HepG2 (cell line): ENCODE measurements around the gene MBD4. TPM values are rescaled to one million over a fixed set of nuclear protein-coding genes. Genes with fewer than 3 reads are reported as not detected.

ENCODE experiments used
- FOXP4 ChIP-seq: sonication (generic); formaldehyde crosslinking; IDR thresholded peaks from 2 replicates; pipeline ENCODE4 v1.4.0; 2020; ENCODE audit warnings: missing genetic modification reagents
- GATAD2A ChIP-seq: IDR thresholded peaks from 2 replicates; pipeline ENCODE4 v1.6.1; 2016
- HNF4G ChIP-seq, 2 experiments: sonication (generic) in 1 of 2; formaldehyde crosslinking in 1 of 2; IDR thresholded peaks; 2 replicates each; pipeline versions ENCODE4 v1.4.0 to v1.6.1; 2011 to 2020; ENCODE audit warnings: borderline replicate concordance in 2 of 2, low read depth in 2 of 2, mild to moderate bottlenecking in 2 of 2, low read length in 1 of 2, missing genetic modification reagents in 1 of 2, moderate library complexity in 1 of 2
- RARA ChIP-seq: IDR thresholded peaks from 2 replicates; pipeline ENCODE4 v1.6.1; 2016; ENCODE audit warnings: missing genetic modification reagents, missing compliant biosample characterization
- RXRB ChIP-seq: IDR thresholded peaks from 2 replicates; pipeline ENCODE4 v1.6.1; 2016; ENCODE audit warnings: borderline replicate concordance, missing genetic modification reagents, missing compliant biosample characterization
- SALL1 ChIP-seq: sonication (generic); formaldehyde crosslinking; IDR thresholded peaks from 2 replicates; pipeline ENCODE4 v1.8.0; 2022; ENCODE audit warnings: mild to moderate bottlenecking, missing genetic modification reagents
- SIX4 ChIP-seq: sonication (generic); formaldehyde crosslinking; IDR thresholded peaks from 2 replicates; pipeline ENCODE4 v1.4.0; 2020; ENCODE audit warnings: missing genetic modification reagents
- STAG1 ChIP-seq: sonication (generic); formaldehyde crosslinking; IDR thresholded peaks from 2 replicates; pipeline ENCODE4 v1.4.0; 2020; ENCODE audit warnings: missing genetic modification reagents
- TBX2 ChIP-seq: sonication (generic); formaldehyde crosslinking; IDR thresholded peaks from 2 replicates; pipeline ENCODE4 v1.5.0; 2020; ENCODE audit warnings: missing genetic modification reagents, mild to moderate bottlenecking, borderline replicate concordance
- TEAD3 ChIP-seq: optimal IDR thresholded peaks from 2 replicates; pipeline ENCODE3; 2016; ENCODE audit warnings: borderline replicate concordance
- ZFX ChIP-seq: sonication (generic); formaldehyde crosslinking; IDR thresholded peaks from 2 replicates; pipeline ENCODE4 v1.4.0; 2020; ENCODE audit warnings: mild to moderate bottlenecking, low read depth, missing genetic modification reagents, moderate library complexity
- ZNF788 ChIP-seq: sonication (generic); formaldehyde crosslinking; IDR thresholded peaks from 2 replicates; pipeline ENCODE4 v1.5.0; 2020; ENCODE audit warnings: mild to moderate bottlenecking, missing genetic modification reagents, borderline replicate concordance
- ZSCAN22 ChIP-seq: sonication (generic); formaldehyde crosslinking; IDR thresholded peaks from 2 replicates; pipeline ENCODE4 v1.4.0; 2020; ENCODE audit warnings: mild to moderate bottlenecking, missing genetic modification reagents
- polyA plus RNA-seq, 8 experiments: library from polyadenylated mRNA; depleted of rRNA in 3 of 8; stranded (reverse) in 7 of 8; unstranded in 1 of 8; fragments of >200 nt; fragmentation: Illumina TruSeq in 4 of 8; extraction: Trizol in 4 of 8; gene quantifications; 2 replicates each; pipeline versions ENCODE4 v1.2.1 to v1.2.3, GENCODE V29; 2011 to 2016; ENCODE audit warnings: low read depth in 4 of 8, missing spikeins in 1 of 8, mixed read lengths in 1 of 8; ENCODE audit not compliant: insufficient read depth in 1 of 8
- total RNA-seq, 5 experiments: library from RNA; depleted of rRNA; stranded (reverse); fragments of >200 nt; fragmentation: Illumina TruSeq; extraction: Trizol; gene quantifications; 2 replicates each; pipeline ENCODE4 v1.2.3, GENCODE V29; 2016; ENCODE audit warnings: low read depth in 1 of 5
- TF ChIP-seq, protein P1 (sequence below): sonication (generic); formaldehyde crosslinking; conservative IDR thresholded peaks from 2 replicates; pipeline ENCODE4 v1.4.0; 2020; ENCODE audit warnings: mild to moderate bottlenecking, missing genetic modification reagents, moderate library complexity
- TF ChIP-seq, protein P2 (sequence below): sonication (generic); formaldehyde crosslinking; IDR thresholded peaks from 2 replicates; pipeline ENCODE4 v1.5.1; 2020; ENCODE audit warnings: mild to moderate bottlenecking, missing genetic modification reagents, moderate library complexity
- TF ChIP-seq, protein P3 (sequence below): sonication (generic); formaldehyde crosslinking; IDR thresholded peaks from 2 replicates; pipeline ENCODE4 v1.4.0; 2020; ENCODE audit warnings: missing genetic modification reagents, borderline replicate concordance

The MBD4 gene
- total and polyA plus RNA-seq, 2 of the 13 experiments (the other 11 are each of a cell fraction or from before 2014, with no cell fraction given) = 14.9 to 25.3 TPM

GRCh38 chr3:129393760-129394564 is 45.8 kb downstream of the MBD4 start (continued):
- TF ChIP-seq, protein P1, sequence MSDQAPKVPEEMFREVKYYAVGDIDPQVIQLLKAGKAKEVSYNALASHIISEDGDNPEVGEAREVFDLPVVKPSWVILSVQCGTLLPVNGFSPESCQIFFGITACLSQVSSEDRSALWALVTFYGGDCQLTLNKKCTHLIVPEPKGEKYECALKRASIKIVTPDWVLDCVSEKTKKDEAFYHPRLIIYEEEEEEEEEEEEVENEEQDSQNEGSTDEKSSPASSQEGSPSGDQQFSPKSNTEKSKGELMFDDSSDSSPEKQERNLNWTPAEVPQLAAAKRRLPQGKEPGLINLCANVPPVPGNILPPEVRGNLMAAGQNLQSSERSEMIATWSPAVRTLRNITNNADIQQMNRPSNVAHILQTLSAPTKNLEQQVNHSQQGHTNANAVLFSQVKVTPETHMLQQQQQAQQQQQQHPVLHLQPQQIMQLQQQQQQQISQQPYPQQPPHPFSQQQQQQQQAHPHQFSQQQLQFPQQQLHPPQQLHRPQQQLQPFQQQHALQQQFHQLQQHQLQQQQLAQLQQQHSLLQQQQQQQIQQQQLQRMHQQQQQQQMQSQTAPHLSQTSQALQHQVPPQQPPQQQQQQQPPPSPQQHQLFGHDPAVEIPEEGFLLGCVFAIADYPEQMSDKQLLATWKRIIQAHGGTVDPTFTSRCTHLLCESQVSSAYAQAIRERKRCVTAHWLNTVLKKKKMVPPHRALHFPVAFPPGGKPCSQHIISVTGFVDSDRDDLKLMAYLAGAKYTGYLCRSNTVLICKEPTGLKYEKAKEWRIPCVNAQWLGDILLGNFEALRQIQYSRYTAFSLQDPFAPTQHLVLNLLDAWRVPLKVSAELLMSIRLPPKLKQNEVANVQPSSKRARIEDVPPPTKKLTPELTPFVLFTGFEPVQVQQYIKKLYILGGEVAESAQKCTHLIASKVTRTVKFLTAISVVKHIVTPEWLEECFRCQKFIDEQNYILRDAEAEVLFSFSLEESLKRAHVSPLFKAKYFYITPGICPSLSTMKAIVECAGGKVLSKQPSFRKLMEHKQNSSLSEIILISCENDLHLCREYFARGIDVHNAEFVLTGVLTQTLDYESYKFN (CRISPR knock-in tag) = peak; percentile 57
- TF ChIP-seq FOXP4 (CRISPR knock-in tag) = peak; percentile 44
- TF ChIP-seq RXRB = peak; percentile 37; the same call in 1 of the 2 replicates
- TF ChIP-seq STAG1 (CRISPR knock-in tag) = peak; percentile 7; the same call in 1 of the 2 replicates
- TF ChIP-seq HNF4G (IDR thresholded peaks at IDR 0.05; ENCODE audit: borderline replicate concordance, low read depth, low read length) = peak; percentile 75
- TF ChIP-seq HNF4G (CRISPR knock-in tag; IDR thresholded peaks at IDR 0.05; ENCODE audit: borderline replicate concordance, low read depth) = peak; percentile 36; the same call in 1 of the 2 replicates
- 0 out of 2 replicates have a peak, but pooled peaks have one; percentile 18 for TF ChIP-seq RARA (CRISPR knock-in tag)
- 0 out of 2 replicates have a peak, but pooled peaks have one; percentile 12 for TF ChIP-seq SIX4 (CRISPR knock-in tag)
- TF ChIP-seq TBX2 (CRISPR knock-in tag) = 0 out of 2 replicates have a peak, but pooled peaks have one; percentile 49
- TF ChIP-seq, protein P2, sequence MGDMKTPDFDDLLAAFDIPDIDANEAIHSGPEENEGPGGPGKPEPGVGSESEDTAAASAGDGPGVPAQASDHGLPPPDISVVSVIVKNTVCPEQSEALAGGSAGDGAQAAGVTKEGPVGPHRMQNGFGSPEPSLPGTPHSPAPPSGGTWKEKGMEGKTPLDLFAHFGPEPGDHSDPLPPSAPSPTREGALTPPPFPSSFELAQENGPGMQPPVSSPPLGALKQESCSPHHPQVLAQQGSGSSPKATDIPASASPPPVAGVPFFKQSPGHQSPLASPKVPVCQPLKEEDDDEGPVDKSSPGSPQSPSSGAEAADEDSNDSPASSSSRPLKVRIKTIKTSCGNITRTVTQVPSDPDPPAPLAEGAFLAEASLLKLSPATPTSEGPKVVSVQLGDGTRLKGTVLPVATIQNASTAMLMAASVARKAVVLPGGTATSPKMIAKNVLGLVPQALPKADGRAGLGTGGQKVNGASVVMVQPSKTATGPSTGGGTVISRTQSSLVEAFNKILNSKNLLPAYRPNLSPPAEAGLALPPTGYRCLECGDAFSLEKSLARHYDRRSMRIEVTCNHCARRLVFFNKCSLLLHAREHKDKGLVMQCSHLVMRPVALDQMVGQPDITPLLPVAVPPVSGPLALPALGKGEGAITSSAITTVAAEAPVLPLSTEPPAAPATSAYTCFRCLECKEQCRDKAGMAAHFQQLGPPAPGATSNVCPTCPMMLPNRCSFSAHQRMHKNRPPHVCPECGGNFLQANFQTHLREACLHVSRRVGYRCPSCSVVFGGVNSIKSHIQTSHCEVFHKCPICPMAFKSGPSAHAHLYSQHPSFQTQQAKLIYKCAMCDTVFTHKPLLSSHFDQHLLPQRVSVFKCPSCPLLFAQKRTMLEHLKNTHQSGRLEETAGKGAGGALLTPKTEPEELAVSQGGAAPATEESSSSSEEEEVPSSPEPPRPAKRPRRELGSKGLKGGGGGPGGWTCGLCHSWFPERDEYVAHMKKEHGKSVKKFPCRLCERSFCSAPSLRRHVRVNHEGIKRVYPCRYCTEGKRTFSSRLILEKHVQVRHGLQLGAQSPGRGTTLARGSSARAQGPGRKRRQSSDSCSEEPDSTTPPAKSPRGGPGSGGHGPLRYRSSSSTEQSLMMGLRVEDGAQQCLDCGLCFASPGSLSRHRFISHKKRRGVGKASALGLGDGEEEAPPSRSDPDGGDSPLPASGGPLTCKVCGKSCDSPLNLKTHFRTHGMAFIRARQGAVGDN (CRISPR knock-in tag) = peak; percentile 80
- peak; percentile 13 for TF ChIP-seq TEAD3
- peak; percentile 38; the same call in 1 of the 2 replicates for TF ChIP-seq GATAD2A (CRISPR knock-in tag)
- TF ChIP-seq SALL1 (CRISPR knock-in tag) = peak; percentile 53; the same call in 1 of the 2 replicates
- peak; percentile 93 for TF ChIP-seq ZSCAN22 (CRISPR knock-in tag)
- TF ChIP-seq ZFX (CRISPR knock-in tag) = peak; percentile 56
- peak; percentile 32; the same call in 1 of the 2 replicates for TF ChIP-seq ZNF788 (CRISPR knock-in tag)
- TF ChIP-seq, protein P3, sequence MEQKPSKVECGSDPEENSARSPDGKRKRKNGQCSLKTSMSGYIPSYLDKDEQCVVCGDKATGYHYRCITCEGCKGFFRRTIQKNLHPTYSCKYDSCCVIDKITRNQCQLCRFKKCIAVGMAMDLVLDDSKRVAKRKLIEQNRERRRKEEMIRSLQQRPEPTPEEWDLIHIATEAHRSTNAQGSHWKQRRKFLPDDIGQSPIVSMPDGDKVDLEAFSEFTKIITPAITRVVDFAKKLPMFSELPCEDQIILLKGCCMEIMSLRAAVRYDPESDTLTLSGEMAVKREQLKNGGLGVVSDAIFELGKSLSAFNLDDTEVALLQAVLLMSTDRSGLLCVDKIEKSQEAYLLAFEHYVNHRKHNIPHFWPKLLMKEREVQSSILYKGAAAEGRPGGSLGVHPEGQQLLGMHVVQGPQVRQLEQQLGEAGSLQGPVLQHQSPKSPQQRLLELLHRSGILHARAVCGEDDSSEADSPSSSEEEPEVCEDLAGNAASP = peak; percentile 41; the same call in 1 of the 2 replicates
